ENCODE measurements around the gene DNAH10.

GRCh38 chr12:123849517-123849916, 87.4 kb downstream of the DNAH10 start:
- TF ChIP-seq JUND (IDR thresholded peaks at IDR 0.05; ENCODE audit: low read depth, low read length) (no peak), NRF1 (conservative IDR thresholded peaks at IDR 0.05; ENCODE audit: low read depth, low read length) (no peak), SKIL (IDR thresholded peaks at IDR 0.05; ENCODE audit: low read depth, poor library complexity, severe bottlenecking) (no peak), EP300 (IDR thresholded peaks at IDR 0.05; ENCODE audit: borderline replicate concordance in 1 of 2, control insufficient read depth in 1 of 2, low read depth in 2 of 2, low read length in 2 of 2) (no peak), IKZF2 (IDR thresholded peaks at IDR 0.05) (no peak), ATF2 (IDR thresholded peaks at IDR 0.05; ENCODE audit: low read length) (no peak), SPI1 (IDR thresholded peaks at IDR 0.05; ENCODE audit: borderline replicate concordance, insufficient read depth, low read depth, low read length) (no peak), CTCF (IDR thresholded peaks at IDR 0.05 in 2 of 3, conservative IDR thresholded peaks at IDR 0.05 in 1 of 3; ENCODE audit: control insufficient read depth in 2 of 3, extremely low read depth in 1 of 3, insufficient read depth in 1 of 3, low read depth in 3 of 3, low read length in 3 of 3) (no peak), POLR2A (IDR thresholded peaks at IDR 0.05; ENCODE audit: low read depth, low read length) (no peak), RB1 (IDR thresholded peaks at IDR 0.05; ENCODE audit: borderline replicate concordance) (no peak), EZH2 (IDR thresholded peaks at IDR 0.05; ENCODE audit: borderline replicate concordance, control insufficient read depth, low read depth, low read length) (no peak), DPF2 (IDR thresholded peaks at IDR 0.05) (no peak), NR2C2 (IDR thresholded peaks at IDR 0.05; ENCODE audit: borderline replicate concordance, control insufficient read depth, insufficient read length, low read depth) (no peak)
